K562 (cell line): ENCODE results near the gene SRRT. TPM values are rescaled to one million over a fixed set of nuclear protein-coding genes. Genes with fewer than 3 reads are reported as not detected.
A peak's percentile ranks its signal among the peaks of the same experiment; 100 is the strongest.

Source experiments
- ASH1L ChIP-seq: fragments of 450-650 bp; IDR thresholded peaks from 2 replicates; pipeline ENCODE4 v1.6.1; 2018; ENCODE audit warnings: borderline replicate concordance, mild to moderate bottlenecking, low read depth; ENCODE audit not compliant: partially characterized antibody
- CBFA2T2 ChIP-seq: fragments of 450-650 bp; conservative IDR thresholded peaks from 2 replicates; pipeline ENCODE4 v1.6.1; 2017; ENCODE audit warnings: mild to moderate bottlenecking
- CCNT2 ChIP-seq: IDR thresholded peaks from 2 replicates; pipeline ENCODE4 v1.6.1; 2011; ENCODE audit warnings: borderline replicate concordance, low read depth, mild to moderate bottlenecking, moderate library complexity, mixed read lengths, low read length; ENCODE audit not compliant: insufficient read length; ENCODE audit errors: extremely low read depth
- CUX1 ChIP-seq: fragments of 200-800 bp; sonication (Bioruptor generic); IDR thresholded peaks from 2 replicates; pipeline ENCODE4 v1.6.1; 2016; ENCODE audit warnings: missing genetic modification characterization, missing compliant biosample characterization
- FOXJ2 ChIP-seq: fragments of 200-800 bp; sonication (Bioruptor generic); IDR thresholded peaks from 2 replicates; pipeline ENCODE4 v1.6.1; 2016; ENCODE audit warnings: missing genetic modification characterization, missing compliant biosample characterization
- PCBP1 ChIP-seq: fragments of 200-400 bp; formaldehyde crosslinking; IDR thresholded peaks from 2 replicates; pipeline ENCODE4 v1.6.1; 2018; ENCODE audit warnings: mild to moderate bottlenecking, low read depth, low read length; ENCODE audit not compliant: poor library complexity, severe bottlenecking
- PHB ChIP-seq: fragments of 250-450 bp; sonication (Bioruptor Pico); IDR thresholded peaks from 2 replicates; pipeline ENCODE4 v1.5.0; 2021
- RBFOX2 ChIP-seq: fragments of 200-400 bp; formaldehyde crosslinking; IDR thresholded peaks from 2 replicates; pipeline ENCODE4 v1.6.1; 2017; ENCODE audit warnings: low read depth, mild to moderate bottlenecking, low read length, moderate library complexity
- RBM15 ChIP-seq: fragments of 200-400 bp; formaldehyde crosslinking; IDR thresholded peaks from 2 replicates; pipeline ENCODE4 v1.6.1; 2018; ENCODE audit warnings: mild to moderate bottlenecking, low read length, moderate library complexity; ENCODE audit not compliant: insufficient read depth
- TEAD1 ChIP-seq, 2 experiments: fragments of 450-650 bp in 1 of 2; sonication (generic) in 1 of 2; formaldehyde crosslinking; IDR thresholded peaks; 2 replicates each; pipeline versions ENCODE4 v1.4.0 to v1.8.0; 2020 to 2022; ENCODE audit warnings: mild to moderate bottlenecking in 2 of 2, missing genetic modification reagents in 1 of 2
- TFAM ChIP-seq: fragments of 250-450 bp; sonication (Bioruptor Pico); conservative IDR thresholded peaks from 2 replicates; pipeline ENCODE4 v1.5.0; 2021; ENCODE audit warnings: mild to moderate bottlenecking, moderate library complexity
- THRB ChIP-seq: fragments of 450-650 bp; formaldehyde crosslinking; conservative IDR thresholded peaks from 2 replicates; pipeline ENCODE4 v1.4.0; 2022; ENCODE audit warnings: mild to moderate bottlenecking, missing genetic modification characterization
- ZBTB11 ChIP-seq, 3 experiments: fragments of 200-800 bp in 1 of 3; fragments of 250-450 bp in 1 of 3; fragments of 450-650 bp in 1 of 3; sonication (Bioruptor Pico) in 1 of 3; sonication (Bioruptor generic) in 1 of 3; formaldehyde crosslinking in 1 of 3; IDR thresholded peaks; 2 replicates each; pipeline versions ENCODE4 v1.6.1 to v1.8.0; 2016 to 2022; ENCODE audit warnings: mild to moderate bottlenecking in 2 of 3, missing genetic modification characterization in 2 of 3, missing compliant biosample characterization in 1 of 3, moderate library complexity in 1 of 3
- ZNF146 ChIP-seq: IDR thresholded peaks from one replicate; pipeline ENCODE4 v1.6.1; 2018; ENCODE audit warnings: missing compliant biosample characterization; ENCODE audit not compliant: unreplicated experiment
- ZNF197 ChIP-seq: fragments of 200-800 bp; sonication (Bioruptor generic); IDR thresholded peaks from 2 replicates; pipeline ENCODE4 v1.6.1; 2016; ENCODE audit warnings: low read depth, missing genetic modification characterization, missing compliant biosample characterization
- ZNF507 ChIP-seq: conservative IDR thresholded peaks from 2 replicates; pipeline ENCODE4 v1.6.1; 2017; ENCODE audit warnings: missing genetic modification characterization, missing compliant biosample characterization
- ZNF668 ChIP-seq: fragments of 250-450 bp; sonication (Bioruptor Pico); IDR thresholded peaks from 2 replicates; pipeline ENCODE4 v1.8.0; 2022; ENCODE audit warnings: mild to moderate bottlenecking, inconsistent platforms
- polyA plus RNA-seq, 8 experiments: library from polyadenylated mRNA; depleted of rRNA in 4 of 8; stranded (reverse) in 5 of 8; unstranded in 3 of 8; fragments of >200 nt; fragmentation: Nextera tagmentation in 2 of 8; fragmentation: Illumina TruSeq in 1 of 8; extraction: Ambion mirVana in 2 of 8; extraction: Trizol in 1 of 8; gene quantifications; 2 replicates each; pipeline versions ENCODE4 v1.2.1 to v1.2.3, GENCODE V29; 2011 to 2014; ENCODE audit warnings: inconsistent platforms in 1 of 8, missing spikeins in 1 of 8
- total RNA-seq, 7 experiments: library from RNA; depleted of rRNA in 6 of 7; stranded (reverse); fragments of >200 nt in 6 of 7; fragmentation: Illumina TruSeq in 2 of 7; extraction: Trizol in 2 of 7; gene quantifications; 2 replicates each; pipeline versions ENCODE4 v1.2.1 to v1.2.3, GENCODE V29; 2011 to 2021; ENCODE audit warnings: low replicate concordance in 1 of 7

The SRRT gene
- total and polyA plus RNA-seq, 9 of the 15 experiments (the other 6 are each of a cell fraction or from before 2014, with no cell fraction given): 10.3 to 263 (median 84.4) TPM

- TF ChIP-seq CCNT2 (peak; percentile 81), TFAM (no peak), ZNF146 (CRISPR knock-in tag) (no peak), CUX1 (CRISPR knock-in tag) (no peak), PHB (CRISPR knock-in tag) (no peak), RBFOX2 (0 out of 2 replicates have a peak, but pooled peaks have one; percentile 10), ASH1L (no peak), TEAD1 (CRISPR knock-in tag; IDR thresholded peaks at IDR 0.05) (no peak), FOXJ2 (tag) (no peak), ZNF197 (no peak), RBM15 (no peak), CBFA2T2 (peak; percentile 94), ZBTB11 (CRISPR knock-in tag; IDR thresholded peaks at IDR 0.05) (peak in 1 of 3 experiments; percentile 53; a peak in 1 of 6 replicates), ZNF507 (tag) (no peak), THRB (CRISPR knock-in tag) (no peak), ZNF668 (no peak), PCBP1 (peak; percentile 32)
Measured at GRCh38 chr7:100829150-100829716, 45.7 kb upstream of the SRRT start (continued).
